Effector CD4-positive, alpha-beta T cell (primary cell): ENCODE measurements around the gene LRBA.

Experiments used
- DNase-seq: peaks from one replicate; pipeline ENCODE4 v3.0.0-alpha.2; 2020

The LRBA gene

GRCh38 chr4:150310159-150310895, 704.8 kb downstream of the LRBA start:
- DNase-seq = no peak

GRCh38 chr4:150308824-150309472, 706.1 kb downstream of the LRBA start:
- DNase-seq = no peak

- no peak for DNase-seq
Observed at GRCh38 chr4:150306719-150307118, 708.4 kb downstream of the LRBA start.

DNA sequence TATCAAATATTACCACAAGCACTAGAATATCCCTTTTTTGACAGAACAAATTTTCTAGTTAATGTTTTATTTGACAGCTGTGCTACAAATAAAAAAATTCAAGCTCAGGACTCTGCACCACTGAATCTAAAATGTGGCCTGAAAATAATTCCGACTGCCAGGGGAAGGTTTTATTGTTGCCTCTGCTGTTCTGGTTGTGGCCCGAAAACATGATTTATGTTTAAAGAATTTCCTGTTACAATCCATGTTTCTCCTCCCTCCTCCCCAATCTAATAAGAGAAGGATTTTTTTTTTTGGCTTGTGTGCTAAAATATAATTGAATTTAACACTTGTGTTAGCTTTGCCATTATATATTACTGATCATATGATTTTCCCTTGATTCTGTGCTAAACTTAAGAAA, 709.1 kb downstream of the LRBA start:
- no peak for DNase-seq

DNA sequence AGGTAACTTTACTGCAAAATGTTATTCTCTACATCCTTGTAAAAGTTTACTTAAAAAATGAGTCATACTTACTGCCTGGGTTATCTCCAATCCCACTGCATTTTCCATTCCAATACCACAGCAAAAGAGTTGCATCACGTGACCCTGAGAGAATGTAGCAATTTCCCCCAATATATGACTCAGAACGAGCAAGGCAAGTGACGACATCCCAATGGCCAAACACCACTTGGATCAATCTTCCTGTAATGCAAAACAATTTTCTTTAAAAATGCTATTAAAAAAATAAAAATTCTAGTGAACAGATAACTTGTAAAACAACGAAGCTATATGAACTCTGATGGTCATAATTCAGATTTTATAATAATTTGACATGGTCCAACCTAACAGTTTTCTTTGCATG, 712.5 kb downstream of the LRBA start:
- no peak for DNase-seq

DNA sequence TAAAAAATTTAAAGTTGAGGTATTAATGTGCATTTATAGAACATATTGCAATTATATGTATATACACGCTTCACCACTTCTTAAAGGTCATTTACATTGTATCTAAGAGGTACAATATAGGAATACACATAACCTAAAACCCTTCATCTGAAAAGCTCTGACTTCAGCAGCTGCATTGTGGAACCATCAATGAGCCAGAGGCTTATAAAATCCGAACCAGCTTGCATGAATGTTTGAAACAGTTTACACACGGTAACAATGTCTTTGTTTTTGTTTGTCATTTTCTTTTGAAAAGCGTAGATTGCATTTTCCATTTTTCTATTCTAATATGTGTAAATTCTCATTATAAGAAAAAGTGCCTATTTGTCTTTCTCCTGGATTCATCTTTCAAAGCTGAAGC, 715.3 kb downstream of the LRBA start:
- no peak for DNase-seq

GRCh38 chr4:150297861-150298474, 717.1 kb downstream of the LRBA start:
- no peak for DNase-seq

GRCh38 chr4:150289881-150290280, 725.2 kb downstream of the LRBA start:
- DNase-seq = no peak

DNA sequence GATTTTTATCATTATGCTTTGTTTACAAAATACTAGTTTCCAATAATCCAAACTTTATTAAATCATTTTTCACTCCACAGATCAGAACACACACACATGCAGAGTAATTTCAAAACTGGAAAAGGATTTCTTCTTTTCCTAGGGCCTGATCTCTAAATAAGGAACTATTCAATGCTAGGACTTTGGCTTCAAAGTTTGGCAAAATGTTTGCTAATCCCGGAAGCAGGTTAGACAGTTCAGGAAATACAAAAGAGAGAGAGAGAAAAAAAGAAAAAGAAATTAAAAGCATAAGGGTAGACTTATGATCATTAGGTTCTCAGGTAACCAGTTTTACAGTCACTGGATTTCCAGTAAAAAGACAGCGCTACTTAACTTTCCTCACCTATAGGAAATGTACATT, 725.9 kb downstream of the LRBA start:
- no peak for DNase-seq

GRCh38 chr4:150286656-150287055, 728.4 kb downstream of the LRBA start:
- DNase-seq = no peak

DNA sequence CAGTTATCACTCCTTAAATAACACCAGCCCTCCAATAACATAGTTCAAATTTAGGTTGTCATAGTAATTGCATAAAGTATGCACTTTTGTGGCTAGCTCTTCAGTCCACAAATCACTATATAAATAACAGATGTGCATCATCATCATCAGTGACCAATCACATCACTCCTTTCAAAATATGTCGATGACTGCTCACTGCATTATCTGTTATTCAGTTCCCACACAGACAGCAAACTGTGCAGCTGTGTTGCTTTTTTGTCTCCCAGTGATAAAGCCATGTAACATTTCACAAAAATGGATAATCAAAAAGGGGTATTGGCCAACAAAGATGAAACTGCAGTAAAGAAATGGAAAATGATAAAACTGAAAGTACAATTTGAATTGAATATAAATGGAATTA, 731.4 kb downstream of the LRBA start:
- DNase-seq = no peak

GRCh38 chr4:150280975-150281374, 734.1 kb downstream of the LRBA start:
- no peak for DNase-seq

- no peak for DNase-seq
Observed at GRCh38 chr4:150280081-150280895, 734.8 kb downstream of the LRBA start.

DNA sequence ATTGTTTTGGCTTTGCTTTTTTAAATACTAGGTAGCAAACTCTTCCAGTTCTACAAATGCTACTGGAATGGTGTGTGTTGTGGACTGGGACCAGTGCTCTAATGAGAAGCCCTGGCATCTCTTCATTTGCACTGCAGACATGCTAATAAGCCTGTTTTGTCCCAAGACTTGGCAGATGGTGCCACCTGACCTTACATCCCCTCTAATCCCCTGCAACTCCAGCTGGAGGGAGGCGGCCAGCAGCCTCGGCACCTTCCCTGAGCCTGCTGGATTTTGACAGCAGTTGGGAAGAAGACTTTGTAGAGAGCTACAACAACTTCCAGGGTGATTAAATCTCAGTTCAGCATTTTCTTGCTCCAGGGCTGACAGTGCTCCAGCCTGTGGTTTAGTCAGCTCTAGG, 736.9 kb downstream of the LRBA start:
- no peak for DNase-seq

DNA sequence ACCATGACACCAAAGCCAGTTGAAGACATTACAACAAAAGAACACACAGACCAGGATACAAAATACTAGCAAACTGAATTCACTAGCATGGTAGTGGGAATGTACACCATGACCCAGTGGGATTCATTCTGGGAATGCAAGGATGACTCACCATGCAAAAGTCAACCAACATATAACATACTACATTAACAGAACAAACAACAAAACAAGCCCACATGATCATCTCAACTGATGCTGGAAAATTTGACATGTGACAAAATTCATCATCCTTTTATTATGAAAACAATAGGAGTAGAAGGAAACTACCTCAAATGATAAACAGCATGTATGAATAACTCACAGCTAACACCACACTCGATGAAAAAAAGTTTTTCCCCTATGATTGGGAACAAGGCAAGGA, 746.6 kb downstream of the LRBA start:
- no peak for DNase-seq

- no peak for DNase-seq
Observed at GRCh38 chr4:150265806-150266205, 749.3 kb downstream of the LRBA start.

- DNase-seq = no peak
Observed at GRCh38 chr4:150264595-150265161, 750.4 kb downstream of the LRBA start.

DNA sequence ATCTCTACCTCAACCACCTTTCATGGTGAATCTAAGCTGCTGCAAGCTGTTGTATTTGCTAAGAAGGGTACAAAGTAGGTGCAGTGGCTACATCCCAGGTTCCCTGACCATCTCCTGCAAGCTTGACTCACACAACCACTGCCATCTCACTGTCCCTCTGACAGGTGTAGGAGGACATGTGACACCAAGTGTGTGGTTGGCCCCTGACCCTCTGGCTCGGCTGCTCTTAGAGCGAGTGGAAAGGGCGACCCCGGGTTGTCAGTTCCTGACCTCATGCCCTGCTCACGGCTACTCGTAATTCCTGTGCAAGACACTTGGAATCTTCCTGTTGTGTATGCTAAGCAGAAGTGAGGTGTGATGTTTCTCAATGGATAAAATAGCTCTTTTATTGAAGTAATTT, 752.5 kb downstream of the LRBA start:
- no peak for DNase-seq

DNA sequence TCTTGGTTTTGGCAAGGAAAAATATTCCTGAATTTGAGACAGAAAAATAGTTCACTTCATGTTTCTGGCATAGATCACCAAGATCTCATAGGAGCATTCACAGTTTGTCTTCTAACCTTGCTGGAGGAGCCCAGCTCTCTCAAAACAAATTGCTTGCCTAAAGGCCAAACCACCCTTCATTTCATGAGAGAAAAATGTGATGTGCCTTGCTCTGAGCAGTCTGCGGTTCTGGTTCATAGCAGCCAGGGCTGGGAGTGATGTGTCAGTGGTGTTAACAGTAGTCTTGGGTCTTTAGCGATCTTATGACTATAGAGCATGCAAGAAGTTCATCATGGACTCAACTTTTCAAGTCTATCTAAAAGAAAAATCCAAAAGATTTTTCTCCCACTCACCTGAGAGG, 753.5 kb downstream of the LRBA start:
- no peak for DNase-seq

- DNase-seq = no peak
Observed at GRCh38 chr4:150259861-150260567, 755.1 kb downstream of the LRBA start.

- DNase-seq = no peak
Observed at GRCh38 chr4:150258569-150258968, 756.5 kb downstream of the LRBA start.
